Natural killer cell treated with Interleukin-12 subunit alpha and Interleukin-12 subunit beta and Interleukin-15 and Interleukin-18, amount 100 ng/mL, for 72 hours (primary cell): Measurements from ENCODE around the gene TELO2. TPM values are rescaled to one million over a fixed set of nuclear protein-coding genes. Genes with fewer than 3 reads are reported as not detected.

Experiments used
- ATAC-seq, 2 donors: fragments of 150-1000 bp; cut with Tn5 transposase in 1 of 2; sonication (Bioruptor Pico), chemical (Tn5 transposase) in 1 of 2; 2 replicates each; pipeline ENCODE4 v1.10.0; 2021
- DNase-seq: peaks from one replicate; pipeline ENCODE4 v3.0.0; 2022; ENCODE audit warnings: low spot score
- H3K27ac Mint-ChIP-seq, 2 donors: 1 replicate in 1 of 2; 2 replicates in 1 of 2; pipeline ENCODE4 v1.8.0; 2022; ENCODE audit warnings: mixed read lengths in 2 of 2, mild to moderate bottlenecking in 1 of 2, moderate library complexity in 1 of 2
- H3K27me3 Mint-ChIP-seq, 2 donors: 1 replicate in 1 of 2; 2 replicates in 1 of 2; pipeline ENCODE4 v1.8.0; 2022; ENCODE audit warnings: mixed read lengths in 2 of 2
- H3K36me3 Mint-ChIP-seq: one replicate; pipeline ENCODE4 v1.8.0; 2022; ENCODE audit warnings: mixed read lengths
- H3K4me1 Mint-ChIP-seq, 2 donors: 1 replicate in 1 of 2; 2 replicates in 1 of 2; pipeline ENCODE4 v1.8.0; 2022; ENCODE audit warnings: low read depth in 2 of 2, mixed read lengths in 2 of 2, mild to moderate bottlenecking in 1 of 2
- H3K4me3 Mint-ChIP-seq: one replicate; pipeline ENCODE4 v1.8.0; 2022; ENCODE audit warnings: mixed read lengths
- H3K9me3 Mint-ChIP-seq: 2 replicates; pipeline ENCODE4 v1.8.0; 2022; ENCODE audit warnings: mixed read lengths
- total RNA-seq, 2 donors: library from RNA; stranded (reverse); gene quantifications; one replicate each; pipeline ENCODE4 v1.2.3, GENCODE V29; 2022

TELO2 gene
- total RNA-seq, 2 donors from 2014 or later = 55.5 to 156 TPM

DNA sequence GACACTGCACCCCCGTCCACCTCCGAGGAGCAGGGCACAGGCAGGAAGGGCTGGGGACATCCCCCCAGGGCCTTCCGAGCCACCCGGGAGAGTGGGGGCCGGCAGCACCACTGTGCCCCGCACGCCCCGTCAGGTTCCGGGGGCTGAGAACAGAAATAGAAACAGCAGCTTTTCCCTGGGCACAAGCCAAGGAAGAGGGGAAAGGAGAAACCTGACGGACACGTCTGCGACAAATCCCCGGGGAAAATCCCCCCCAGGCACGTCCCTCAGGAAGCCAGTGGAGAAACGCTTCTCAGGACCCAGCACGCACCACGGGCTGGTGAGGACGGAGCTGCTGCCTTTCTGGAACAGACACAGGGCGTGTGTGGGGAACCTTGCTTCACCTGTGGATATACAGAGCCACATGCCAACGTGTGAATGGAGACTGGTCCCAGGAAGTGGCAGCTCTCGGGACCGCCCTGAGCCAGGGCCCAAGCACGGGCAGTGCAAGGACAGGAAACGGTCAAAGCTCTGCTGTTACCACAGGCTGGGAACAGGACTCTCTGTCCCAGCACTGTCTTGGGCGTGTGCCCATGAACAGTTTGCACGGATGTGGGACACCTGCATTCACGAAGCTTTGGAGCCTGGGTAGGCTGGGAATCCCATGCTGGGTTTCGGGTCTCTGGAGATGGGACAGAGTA, 39.1 kb downstream of the TELO2 start:
- DNase-seq (no peak), ATAC-seq (no peak)
- H3K4me1 Mint-ChIP-seq = peaks cover 19 to 20% of the 10 kb centered on the region in 2 donors
- no peaks in the 10 kb centered on the region for H3K36me3 Mint-ChIP-seq
- no peak overlapping the region for H3K4me3 Mint-ChIP-seq
- H3K27me3 Mint-ChIP-seq = no peaks in the 10 kb centered on the region
- no peak overlapping the region for H3K27ac Mint-ChIP-seq
- no peaks in the 10 kb centered on the region for H3K9me3 Mint-ChIP-seq

DNA sequence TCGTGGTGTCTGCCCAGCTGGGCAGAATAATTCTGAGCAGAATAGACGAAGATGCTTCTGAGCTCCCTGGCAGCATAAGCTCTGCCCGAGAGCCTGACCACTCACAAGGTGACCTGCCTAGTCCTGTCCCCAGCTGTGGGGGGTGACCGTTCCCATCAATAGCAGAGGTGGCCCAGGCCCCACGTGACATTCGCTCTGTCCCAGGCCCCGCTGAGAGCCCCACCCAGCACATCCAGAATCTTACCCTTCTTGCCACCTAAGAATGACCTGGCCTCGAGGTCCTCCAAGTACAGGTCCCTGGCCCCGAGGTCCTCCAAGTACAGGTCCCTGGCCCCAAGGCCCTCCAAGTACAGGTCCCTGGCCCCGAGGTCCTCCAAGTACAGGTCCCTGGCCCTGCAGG, 39.6 kb downstream of the TELO2 start:
- no peaks in the 10 kb centered on the region for H3K36me3 Mint-ChIP-seq
- ATAC-seq = no peak
- no peaks in the 10 kb centered on the region for H3K27me3 Mint-ChIP-seq
- H3K9me3 Mint-ChIP-seq = no peaks in the 10 kb centered on the region
- peaks cover 20 to 22% of the 10 kb centered on the region in 2 donors for H3K4me1 Mint-ChIP-seq
- no peak for DNase-seq
- H3K27ac Mint-ChIP-seq = peak overlapping the region in 1 of 2 donors; percentile 80
- H3K4me3 Mint-ChIP-seq = no peak overlapping the region

DNA sequence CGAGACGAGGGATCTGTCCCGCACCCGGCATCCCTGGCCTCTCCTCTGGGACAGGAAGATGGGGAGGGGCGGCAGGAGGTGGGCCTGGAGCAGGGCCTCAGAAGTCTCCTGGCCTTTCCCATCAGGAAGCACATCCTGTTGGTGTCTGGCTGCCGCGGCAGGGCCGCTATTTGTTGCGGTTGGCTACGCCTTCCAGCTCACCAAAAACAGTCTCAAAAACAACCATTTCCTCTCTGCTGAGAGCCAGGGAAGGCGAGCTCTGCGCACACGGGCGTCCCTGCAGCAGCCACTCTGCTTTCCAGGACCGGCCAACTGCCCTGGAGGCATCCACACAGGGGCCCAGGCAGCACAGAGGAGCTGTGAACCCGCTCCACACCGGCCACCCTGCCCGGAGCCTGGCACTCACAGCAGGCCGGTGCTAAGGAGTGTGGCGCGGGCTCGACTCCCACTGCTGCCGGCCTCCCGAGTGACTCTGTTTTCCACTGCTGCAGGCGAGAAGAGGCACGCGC, 40.3 kb downstream of the TELO2 start, which contains the start of gene TMEM204:
Gene TMEM204, plus strand, starts transcription at position 224 of the 509 bp plus-strand sequence. CDS start 610 bp downstream, outside the sequence.
- no peaks in the 10 kb centered on the region for H3K27me3 Mint-ChIP-seq
- H3K27ac Mint-ChIP-seq = peak within 1 kb of the TSS; percentile 79 to 80
- no peaks in the 10 kb centered on the region for H3K36me3 Mint-ChIP-seq
- peak within 1 kb of the TSS; percentile 96 for H3K4me3 Mint-ChIP-seq
- peaks cover 24 to 29% of the 10 kb centered on the region in 2 donors for H3K4me1 Mint-ChIP-seq
- ATAC-seq (peak; percentile 56 to 62), DNase-seq (no peak)
- no peaks in the 10 kb centered on the region for H3K9me3 Mint-ChIP-seq

DNA sequence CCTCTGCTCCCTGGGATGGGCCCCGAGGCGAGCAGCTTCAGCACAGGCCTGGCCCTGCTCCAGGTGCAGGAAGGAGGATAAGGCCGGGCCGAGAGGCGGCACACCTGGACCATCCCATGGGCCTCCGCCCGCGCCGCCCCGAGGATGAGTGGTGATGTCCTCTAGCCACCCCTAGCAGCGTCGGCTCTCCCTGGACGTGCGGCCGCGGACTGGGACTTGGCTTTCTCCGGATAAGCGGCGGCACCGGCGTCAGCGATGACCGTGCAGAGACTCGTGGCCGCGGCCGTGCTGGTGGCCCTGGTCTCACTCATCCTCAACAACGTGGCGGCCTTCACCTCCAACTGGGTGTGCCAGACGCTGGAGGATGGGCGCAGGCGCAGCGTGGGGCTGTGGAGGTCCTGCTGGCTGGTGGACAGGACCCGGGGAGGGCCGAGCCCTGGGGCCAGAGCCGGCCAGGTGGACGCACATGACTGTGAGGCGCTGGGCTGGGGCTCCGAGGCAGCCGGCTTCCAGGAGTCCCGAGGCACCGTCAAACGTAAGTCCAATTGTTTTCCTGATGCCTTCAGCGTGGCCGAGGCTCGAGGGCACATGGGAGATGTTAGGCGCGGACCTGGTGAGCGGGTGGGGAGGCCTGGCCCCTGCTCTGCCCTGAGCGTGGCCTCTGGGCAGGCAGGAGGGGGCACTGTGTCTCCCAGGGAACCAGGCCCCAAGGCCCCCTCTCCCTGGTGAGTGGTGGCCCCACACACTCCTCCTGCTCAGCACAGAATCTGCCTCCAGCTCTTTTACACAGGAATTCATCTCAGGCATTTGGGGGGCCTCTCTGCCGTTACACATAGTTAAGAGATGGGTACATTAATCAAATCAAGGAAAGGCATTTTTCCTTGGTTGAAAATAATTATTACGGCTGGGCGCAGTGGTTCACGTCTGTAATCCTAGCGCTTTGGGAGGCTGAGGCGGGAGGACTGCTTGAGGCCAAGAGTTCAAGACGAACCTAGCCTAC, 41.2 kb downstream of the TELO2 start:
- no peaks in the 10 kb centered on the region for H3K27me3 Mint-ChIP-seq
- H3K4me1 Mint-ChIP-seq = peaks cover 25 to 30% of the 10 kb centered on the region in 2 donors
- H3K4me3 Mint-ChIP-seq = peak overlapping the region; percentile 96
- DNase-seq = no peak
- ATAC-seq = peak; percentile 48 to 50
- H3K27ac Mint-ChIP-seq = peak overlapping the region; percentile 79 to 80
- no peaks in the 10 kb centered on the region for H3K36me3 Mint-ChIP-seq
- H3K9me3 Mint-ChIP-seq = no peaks in the 10 kb centered on the region

DNA sequence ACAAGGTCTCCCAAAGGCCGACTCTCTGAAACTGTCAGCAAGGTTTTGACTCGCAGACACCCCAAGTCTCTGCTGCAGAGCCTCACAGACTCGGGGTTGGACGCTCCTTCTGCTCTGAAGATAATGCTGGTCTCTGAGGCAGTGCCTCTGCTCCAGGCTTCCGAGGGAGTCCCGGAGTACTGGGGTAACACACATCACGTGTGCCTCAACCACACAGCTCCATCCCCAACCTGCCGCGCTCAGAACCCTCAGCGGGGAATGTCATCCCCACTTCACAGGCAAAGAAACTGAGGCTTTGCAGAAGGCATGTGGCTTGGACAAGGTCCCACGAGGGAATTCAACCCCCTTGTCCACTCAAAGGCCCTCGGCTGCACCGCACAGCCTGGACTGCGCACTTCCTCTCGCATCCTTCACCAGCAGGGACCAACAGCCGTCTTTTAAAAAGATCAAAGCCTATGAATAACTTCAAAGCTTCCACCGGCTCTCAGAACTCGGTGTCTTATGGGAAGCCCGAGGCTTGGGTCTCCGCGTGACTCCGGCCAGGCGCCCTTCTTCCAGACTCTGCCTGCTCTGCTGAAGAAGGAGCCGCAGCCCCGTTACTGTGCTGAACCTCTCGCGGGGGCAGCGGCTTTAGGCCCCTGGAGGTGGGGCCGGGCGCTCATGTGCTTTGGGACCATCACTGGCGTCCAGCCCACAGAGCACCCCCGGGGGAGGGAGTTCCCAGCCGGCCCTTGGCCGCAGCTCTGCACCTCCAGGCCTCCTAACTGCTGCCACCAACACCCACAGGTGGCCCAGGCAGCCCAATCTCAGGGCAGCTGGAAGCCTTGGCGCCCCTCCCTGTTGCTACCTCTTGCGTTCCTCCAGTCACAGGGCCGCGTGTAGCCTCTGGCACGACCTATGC, 42.5 kb downstream of the TELO2 start:
- Mint-ChIP-seq H3K27ac (peak overlapping the region; percentile 79 to 80), H3K9me3 (no peaks in the 10 kb centered on the region), H3K36me3 (no peaks in the 10 kb centered on the region), H3K4me1 (peaks cover 25 to 30% of the 10 kb centered on the region in 2 donors), H3K27me3 (no peaks in the 10 kb centered on the region), H3K4me3 (peak overlapping the region; percentile 96)
- DNase-seq = no peak
- no peak for ATAC-seq

DNA sequence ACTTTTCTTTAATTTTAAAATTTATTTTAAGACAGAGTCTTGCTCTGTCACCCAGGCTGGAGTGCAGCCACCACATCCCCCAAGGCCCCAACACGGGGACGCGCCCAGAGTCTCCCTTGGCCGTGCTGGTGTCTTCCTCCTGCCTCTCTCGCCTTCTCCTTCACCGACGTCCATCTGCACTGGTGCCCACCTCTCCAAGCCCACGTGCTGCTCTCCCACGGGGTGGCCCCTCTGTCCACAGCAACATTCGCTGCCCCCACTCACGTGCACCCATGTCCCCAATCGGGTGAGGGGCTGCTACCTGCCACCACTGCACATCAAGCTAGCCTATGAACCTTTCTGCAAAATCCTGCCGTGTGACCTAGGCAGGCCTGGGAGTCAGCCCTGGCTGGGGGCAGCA, 43.4 kb downstream of the TELO2 start:
- DNase-seq = no peak
- H3K9me3 Mint-ChIP-seq = no peaks in the 10 kb centered on the region
- no peak for ATAC-seq
- peak overlapping the region; percentile 84 for H3K4me3 Mint-ChIP-seq
- no peaks in the 10 kb centered on the region for H3K27me3 Mint-ChIP-seq
- peaks cover 25 to 30% of the 10 kb centered on the region in 2 donors for H3K4me1 Mint-ChIP-seq
- H3K27ac Mint-ChIP-seq = peak overlapping the region; percentile 37 to 48
- H3K36me3 Mint-ChIP-seq = no peaks in the 10 kb centered on the region

DNA sequence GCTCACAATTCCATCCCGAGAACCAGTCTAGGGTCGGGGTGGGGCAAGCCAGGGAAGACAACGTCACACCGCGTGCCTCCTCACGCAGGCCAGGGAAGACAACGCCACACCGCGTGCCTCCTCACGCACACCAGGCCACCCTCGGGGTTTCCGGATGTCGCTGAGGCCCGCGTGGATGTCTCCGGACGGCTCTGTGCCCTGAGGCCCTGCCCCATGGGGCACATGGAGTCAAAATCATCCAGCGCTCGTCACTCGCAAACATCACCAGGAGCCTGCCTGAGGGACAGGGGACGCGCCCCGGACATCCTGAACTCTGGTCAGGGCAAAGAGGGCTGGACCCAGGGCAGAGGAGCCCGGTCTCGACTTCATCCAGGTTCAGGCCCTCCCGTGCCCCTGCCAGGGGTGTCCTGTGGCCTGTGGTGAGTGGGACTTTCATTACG, 44.0 kb downstream of the TELO2 start:
- ATAC-seq = no peak
- H3K4me1 Mint-ChIP-seq = peaks cover 25 to 30% of the 10 kb centered on the region in 2 donors
- no peaks in the 10 kb centered on the region for H3K36me3 Mint-ChIP-seq
- H3K9me3 Mint-ChIP-seq = no peaks in the 10 kb centered on the region
- peak overlapping the region; percentile 84 for H3K4me3 Mint-ChIP-seq
- H3K27ac Mint-ChIP-seq = peak overlapping the region; percentile 37 to 48
- DNase-seq = no peak
- H3K27me3 Mint-ChIP-seq = no peaks in the 10 kb centered on the region

DNA sequence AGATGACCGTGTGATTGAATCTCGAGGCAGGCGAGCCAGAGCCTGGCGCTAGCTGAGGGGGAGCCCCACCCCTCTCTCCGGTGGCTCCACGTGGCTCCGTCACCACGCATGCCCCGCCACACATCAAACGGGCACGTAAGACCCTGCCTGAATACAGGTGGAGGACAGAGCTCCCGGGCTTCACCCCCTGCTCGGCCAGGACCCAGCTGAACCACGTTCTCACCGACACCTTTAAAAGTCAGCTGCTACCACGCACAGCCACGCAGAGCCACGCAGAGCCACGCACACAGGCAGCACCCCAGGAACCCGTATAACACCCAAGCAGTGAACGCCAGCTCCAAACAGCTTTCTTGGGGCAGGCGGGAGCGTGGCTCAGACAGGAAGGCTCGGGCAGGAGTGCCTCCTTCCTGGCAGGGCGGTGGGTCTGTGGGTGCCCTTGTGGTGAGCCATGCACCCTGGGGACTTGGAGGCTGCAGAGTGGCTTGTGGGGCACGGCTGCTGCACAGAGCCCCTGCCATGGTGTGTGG, 44.7 kb downstream of the TELO2 start:
- Mint-ChIP-seq H3K4me1 (peaks cover 25 to 30% of the 10 kb centered on the region in 2 donors), H3K4me3 (peak overlapping the region; percentile 84), H3K27ac (peak overlapping the region; percentile 27 to 56), H3K27me3 (no peaks in the 10 kb centered on the region), H3K9me3 (no peaks in the 10 kb centered on the region), H3K36me3 (no peaks in the 10 kb centered on the region)
- ATAC-seq (no peak), DNase-seq (no peak)

DNA sequence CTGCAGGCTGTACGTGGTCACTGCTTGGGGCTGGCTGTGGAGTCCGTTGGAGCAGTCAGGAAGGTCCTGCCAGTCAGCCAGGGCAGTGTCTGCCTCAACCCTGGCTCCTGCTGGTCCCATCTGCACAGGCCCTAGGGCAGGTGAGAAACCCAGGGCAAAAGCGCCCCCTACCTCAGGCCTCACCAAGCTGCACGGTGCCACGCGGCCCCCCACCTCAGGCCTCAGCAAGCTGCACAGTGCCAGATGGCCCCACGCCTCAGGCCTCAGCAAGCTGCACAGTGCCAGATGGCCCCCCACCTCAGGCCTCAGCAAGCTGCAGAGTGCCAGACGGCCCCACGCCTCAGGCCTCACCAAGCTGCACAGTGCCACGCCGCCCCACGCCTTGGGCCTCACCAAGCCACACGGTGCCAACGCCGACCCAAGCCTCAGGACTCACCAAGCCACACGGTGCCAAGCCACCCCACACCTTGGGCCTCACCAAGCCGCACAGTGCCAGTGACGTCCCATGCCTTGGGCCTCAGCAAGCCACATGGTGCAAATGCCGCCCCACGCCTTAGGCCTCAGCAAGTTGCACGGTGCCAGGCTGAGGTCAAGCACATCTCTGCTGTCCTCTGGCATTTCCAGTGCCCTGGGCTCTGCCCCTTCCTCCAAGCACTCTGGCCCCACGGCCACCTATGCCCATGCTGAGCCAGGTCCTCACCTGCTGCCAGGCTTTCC, 45.8 kb downstream of the TELO2 start:
- no peak overlapping the region for H3K4me3 Mint-ChIP-seq
- ATAC-seq (no peak), DNase-seq (no peak)
- H3K27ac Mint-ChIP-seq = no peak overlapping the region
- no peaks in the 10 kb centered on the region for H3K27me3 Mint-ChIP-seq
- H3K36me3 Mint-ChIP-seq = no peaks in the 10 kb centered on the region
- H3K9me3 Mint-ChIP-seq = no peaks in the 10 kb centered on the region
- H3K4me1 Mint-ChIP-seq = peaks cover 31 to 36% of the 10 kb centered on the region in 2 donors

DNA sequence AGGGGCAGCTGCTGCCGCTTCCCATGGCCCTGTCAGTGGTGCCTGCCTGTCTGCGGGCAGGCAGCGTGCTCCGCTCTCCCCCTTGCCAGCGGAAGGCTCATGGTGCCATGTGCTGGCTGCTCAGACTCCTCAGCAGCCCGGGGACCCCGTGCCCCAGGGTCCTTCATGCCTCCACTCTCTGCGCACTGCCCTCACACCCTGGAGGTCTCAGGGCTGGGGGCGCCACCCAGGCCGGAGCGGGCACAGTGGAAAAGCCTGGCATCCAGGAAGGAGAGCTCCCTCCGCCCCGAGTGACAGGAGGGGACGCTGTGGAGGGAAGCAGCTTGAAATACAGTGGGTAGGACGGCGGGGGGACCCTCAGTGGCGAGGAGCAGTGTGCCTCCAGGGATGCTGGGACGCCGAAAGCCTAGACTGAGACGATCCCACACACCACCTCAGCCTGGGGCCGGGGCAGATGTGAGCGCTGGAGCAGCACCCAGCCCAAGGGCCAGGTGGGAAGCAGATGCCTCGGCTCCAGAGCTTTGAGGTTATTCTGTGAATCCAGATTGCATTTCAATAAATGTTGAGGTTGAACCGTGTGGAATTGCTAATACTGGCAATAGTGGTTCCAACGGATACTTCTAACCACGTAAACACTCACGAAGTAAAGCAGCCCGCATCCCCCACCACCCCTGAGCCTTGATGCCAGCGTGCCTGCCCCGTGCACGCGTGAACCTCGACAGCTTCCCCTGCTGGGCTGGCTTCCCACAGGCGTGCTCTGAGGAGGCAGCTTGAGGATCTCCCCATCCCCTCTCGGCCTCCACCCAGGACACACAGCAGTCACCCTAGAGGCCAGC, 46.8 kb downstream of the TELO2 start:
- ATAC-seq = no peak
- Mint-ChIP-seq H3K9me3 (no peaks in the 10 kb centered on the region), H3K27me3 (no peaks in the 10 kb centered on the region), H3K27ac (no peak overlapping the region), H3K36me3 (no peaks in the 10 kb centered on the region), H3K4me1 (peaks cover 26 to 32% of the 10 kb centered on the region in 2 donors), H3K4me3 (no peak overlapping the region)
- DNase-seq = no peak

DNA sequence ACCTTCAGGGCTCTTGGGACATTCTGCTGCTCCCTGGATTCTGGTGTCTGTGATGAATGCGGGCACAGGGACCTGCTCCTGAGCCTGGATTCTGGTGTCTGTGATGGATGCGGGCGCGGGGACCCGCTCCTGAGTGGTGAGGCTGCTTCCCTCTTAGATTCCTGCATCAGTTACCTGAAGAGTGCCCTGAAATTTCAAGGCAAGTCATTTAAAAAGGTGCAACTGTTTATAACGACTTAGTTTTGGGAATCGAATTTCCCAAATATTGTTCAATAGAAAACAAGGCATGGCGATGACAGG, 47.3 kb downstream of the TELO2 start:
- no peak overlapping the region for H3K27ac Mint-ChIP-seq

More for the DNA sequence above, 47.3 kb downstream of the TELO2 start:
- Mint-ChIP-seq H3K27me3 (no peaks in the 10 kb centered on the region), H3K9me3 (no peaks in the 10 kb centered on the region), H3K4me3 (no peak overlapping the region), H3K4me1 (peaks cover 20 to 26% of the 10 kb centered on the region in 2 donors), H3K36me3 (no peaks in the 10 kb centered on the region)
- ATAC-seq = no peak
- no peak for DNase-seq
